ENCODE results near the gene TFCP2L1. TPM values are rescaled to one million over a fixed set of nuclear protein-coding genes. Genes with fewer than 3 reads are reported as not detected.
"Not testable (repeated sequence)": the region's sequence is repeated elsewhere in the genome, so short reads cannot be mapped to it uniquely, and the experiment has no call there.

Gene TFCP2L1
- under 1 TPM; 0.06 to 0.14 TPM for total RNA-seq

GRCh38 chr2:121284463-121285449 is at the start of gene TFCP2L1:
TFCP2L1 (minus strand) TSS chr2:121285202; CDS start chr2:121285109, 93 bp downstream.
- Mint-ChIP-seq H3K36me3 (no peaks in the 10 kb centered on the region), H3K9me3 (ENCODE audit: low read depth) (no peaks in the 10 kb centered on the region), H3K27me3 (peaks cover 37% of the 10 kb centered on the region), H3K4me3 (peak within 1 kb of the TSS; percentile 36), H3K4me1 (peaks cover 4% of the 10 kb centered on the region), H3K27ac (no peak within 1 kb of the TSS)
- CTCF ChIA-PET = no interaction called here
- no peak for DNase-seq
- ATAC-seq = peak; percentile 90

- peak; percentile 49 for ATAC-seq
- H3K27ac Mint-ChIP-seq = peak overlapping the region; percentile 47
- H3K36me3 Mint-ChIP-seq = no peaks in the 10 kb centered on the region
- H3K4me1 Mint-ChIP-seq = peaks cover 15% of the 10 kb centered on the region
- no peaks in the 10 kb centered on the region for H3K27me3 Mint-ChIP-seq
- no peaks in the 10 kb centered on the region for H3K9me3 Mint-ChIP-seq (ENCODE audit: low read depth)
- H3K4me3 Mint-ChIP-seq = no peak overlapping the region
- peak; percentile 47 for DNase-seq
- CTCF ChIA-PET = interaction anchor here (1.6 kb wide), 1 partner anchor 22 kb away, joined by 5 read pairs; no protein-coding TSS in a partner anchor
Observed at GRCh38 chr2:121333834-121334558, 49.0 kb upstream of the TFCP2L1 start.

- no peak overlapping the region for H3K27ac Mint-ChIP-seq
- H3K4me1 Mint-ChIP-seq = peaks cover 15% of the 10 kb centered on the region
- no peaks in the 10 kb centered on the region for H3K9me3 Mint-ChIP-seq (ENCODE audit: low read depth)
- DNase-seq (no peak), ATAC-seq (no peak)
- H3K36me3 Mint-ChIP-seq = no peaks in the 10 kb centered on the region
- CTCF ChIA-PET = no interaction called here
- no peaks in the 10 kb centered on the region for H3K27me3 Mint-ChIP-seq
- no peak overlapping the region for H3K4me3 Mint-ChIP-seq
Observed at GRCh38 chr2:121333231-121333630, 48.2 kb upstream of the TFCP2L1 start.

- ATAC-seq, CTCF ChIA-PET, H3K27ac Mint-ChIP-seq: not testable (repeated sequence)
Observed at GRCh38 chr2:121331324-121331723, 46.3 kb upstream of the TFCP2L1 start.

GRCh38 chr2:121330921-121331320 is 45.9 kb upstream of the TFCP2L1 start:
- CTCF ChIA-PET = no interaction called here
- no peak overlapping the region for H3K27ac Mint-ChIP-seq
- ATAC-seq = no peak
- no peaks in the 10 kb centered on the region for H3K27me3 Mint-ChIP-seq
- H3K4me3 Mint-ChIP-seq = no peak overlapping the region
- no peak for DNase-seq
- H3K36me3 Mint-ChIP-seq = no peaks in the 10 kb centered on the region
- H3K4me1 Mint-ChIP-seq = peaks cover 15% of the 10 kb centered on the region
- H3K9me3 Mint-ChIP-seq (ENCODE audit: low read depth) = no peaks in the 10 kb centered on the region

More at GRCh38 chr2:121331324-121331723, 46.3 kb upstream of the TFCP2L1 start:
- not testable (repeated sequence) for H3K4me3 Mint-ChIP-seq; H3K36me3 Mint-ChIP-seq; H3K27me3 Mint-ChIP-seq; DNase-seq; H3K9me3 Mint-ChIP-seq (ENCODE audit: low read depth)
- peaks cover 15% of the 10 kb centered on the region for H3K4me1 Mint-ChIP-seq

GRCh38 chr2:121329786-121330185 is 44.8 kb upstream of the TFCP2L1 start:
- ATAC-seq (no peak), DNase-seq (no peak)
- no peak overlapping the region for H3K27ac Mint-ChIP-seq
- H3K27me3 Mint-ChIP-seq = peaks cover 4% of the 10 kb centered on the region
- no peaks in the 10 kb centered on the region for H3K36me3 Mint-ChIP-seq
- H3K4me1 Mint-ChIP-seq = peaks cover 15% of the 10 kb centered on the region
- CTCF ChIA-PET = no interaction called here
- H3K4me3 Mint-ChIP-seq = no peak overlapping the region
- H3K9me3 Mint-ChIP-seq (ENCODE audit: low read depth) = no peaks in the 10 kb centered on the region

- CTCF ChIA-PET = interaction anchor here (1.0 kb wide), 1 partner anchor 30 kb away, joined by 3 read pairs; no protein-coding TSS in a partner anchor
- Mint-ChIP-seq H3K27me3 (peaks cover 8% of the 10 kb centered on the region), H3K9me3 (ENCODE audit: low read depth) (no peaks in the 10 kb centered on the region), H3K36me3 (no peaks in the 10 kb centered on the region), H3K4me1 (no peaks in the 10 kb centered on the region), H3K4me3 (no peak overlapping the region), H3K27ac (no peak overlapping the region)
- ATAC-seq (no peak), DNase-seq (no peak)
Observed at GRCh38 chr2:121326628-121327027, 41.6 kb upstream of the TFCP2L1 start.

GRCh38 chr2:121324601-121325000 is 39.6 kb upstream of the TFCP2L1 start:
- Mint-ChIP-seq H3K9me3 (ENCODE audit: low read depth) (no peaks in the 10 kb centered on the region), H3K27me3 (peaks cover 8% of the 10 kb centered on the region), H3K36me3 (no peaks in the 10 kb centered on the region), H3K4me1 (no peaks in the 10 kb centered on the region), H3K4me3 (no peak overlapping the region), H3K27ac (no peak overlapping the region)
- ATAC-seq = no peak
- CTCF ChIA-PET = interaction anchor here (0.9 kb wide), 1 partner anchor 229 kb away, joined by 3 read pairs; no protein-coding TSS in a partner anchor
- DNase-seq = no peak

GRCh38 chr2:121321476-121321875 is 36.5 kb upstream of the TFCP2L1 start:
- no peak for ATAC-seq
- CTCF ChIA-PET = no interaction called here
- peaks cover 9% of the 10 kb centered on the region for H3K27me3 Mint-ChIP-seq

GRCh38 chr2:121319941-121320340 is 34.9 kb upstream of the TFCP2L1 start:
- H3K9me3 Mint-ChIP-seq (ENCODE audit: low read depth) = no peaks in the 10 kb centered on the region
- no peaks in the 10 kb centered on the region for H3K4me1 Mint-ChIP-seq
- no peak for DNase-seq
- H3K27ac Mint-ChIP-seq = no peak overlapping the region
- no peak for ATAC-seq
- H3K4me3 Mint-ChIP-seq = no peak overlapping the region
- peaks cover 7% of the 10 kb centered on the region for H3K27me3 Mint-ChIP-seq
- no peaks in the 10 kb centered on the region for H3K36me3 Mint-ChIP-seq
- CTCF ChIA-PET = interaction anchor here (2.2 kb wide), 1 partner anchor 235 kb away, joined by 4 read pairs; no protein-coding TSS in a partner anchor

More at GRCh38 chr2:121321476-121321875, 36.5 kb upstream of the TFCP2L1 start:
- Mint-ChIP-seq H3K27ac (no peak overlapping the region), H3K36me3 (no peaks in the 10 kb centered on the region), H3K4me3 (no peak overlapping the region), H3K4me1 (no peaks in the 10 kb centered on the region), H3K9me3 (ENCODE audit: low read depth) (no peaks in the 10 kb centered on the region)
- DNase-seq = no peak

GRCh38 chr2:121316986-121317385 is 32.0 kb upstream of the TFCP2L1 start:
- Mint-ChIP-seq H3K9me3 (ENCODE audit: low read depth) (no peaks in the 10 kb centered on the region), H3K27ac (no peak overlapping the region), H3K36me3 (no peaks in the 10 kb centered on the region), H3K4me1 (no peaks in the 10 kb centered on the region), H3K27me3 (peaks cover 14% of the 10 kb centered on the region), H3K4me3 (no peak overlapping the region)
- no peak for ATAC-seq
- CTCF ChIA-PET = no interaction called here
- DNase-seq = no peak

GRCh38 chr2:121313701-121314100 is 28.7 kb upstream of the TFCP2L1 start:
- H3K4me1 Mint-ChIP-seq; CTCF ChIA-PET; H3K27ac Mint-ChIP-seq; H3K4me3 Mint-ChIP-seq; DNase-seq; H3K9me3 Mint-ChIP-seq (ENCODE audit: low read depth); H3K36me3 Mint-ChIP-seq; ATAC-seq: not testable (repeated sequence)
- H3K27me3 Mint-ChIP-seq = peaks cover 40% of the 10 kb centered on the region

- DNase-seq = peak; percentile 52
- peak; percentile 81 for ATAC-seq
- Mint-ChIP-seq H3K27me3 (peaks cover 62% of the 10 kb centered on the region), H3K4me1 (peaks cover 10% of the 10 kb centered on the region), H3K9me3 (ENCODE audit: low read depth) (no peaks in the 10 kb centered on the region), H3K27ac (no peak overlapping the region), H3K4me3 (no peak overlapping the region), H3K36me3 (no peaks in the 10 kb centered on the region)
- CTCF ChIA-PET = no interaction called here
Observed at GRCh38 chr2:121309801-121310200, 24.8 kb upstream of the TFCP2L1 start.

All from activated CD8-positive, alpha-beta memory T cell treated with anti-CD3 and anti-CD28 coated beads, Interleukin-2, amount 10 ng/mL, durations not matched to agents 7 days and 5 days (primary cell).